Stimulated activated naive CD8-positive, alpha-beta T cell treated with anti-CD3 and anti-CD28 coated beads, Interleukin-15, amount 100 ng/mL, for 72 hours (primary cell): ENCODE data around the gene NREP.
A peak's percentile ranks its signal among the peaks of the same experiment; 100 is the strongest.

Source experiments
- ATAC-seq: fragments of 150-1000 bp; cut with Tn5 transposase; 2 replicates; pipeline ENCODE4 v1.10.0; 2021; ENCODE audit warnings: mild to moderate bottlenecking, moderate library complexity
- DNase-seq, 2 donors: peaks; one replicate each; pipeline ENCODE4 v3.0.0; 2021 to 2022
- H3K27ac Mint-ChIP-seq, 2 donors: one replicate each; pipeline ENCODE4 v1.8.0; 2022; ENCODE audit warnings: mild to moderate bottlenecking in 2 of 2, mixed read lengths in 2 of 2, moderate library complexity in 2 of 2
- H3K27me3 Mint-ChIP-seq: one replicate; pipeline ENCODE4 v1.8.0; 2022; ENCODE audit warnings: mixed read lengths
- H3K4me1 Mint-ChIP-seq: one replicate; pipeline ENCODE4 v1.8.0; 2022; ENCODE audit warnings: mild to moderate bottlenecking, mixed read lengths
- H3K4me3 Mint-ChIP-seq, 2 donors: one replicate each; pipeline ENCODE4 v1.8.0; 2022; ENCODE audit warnings: mild to moderate bottlenecking in 2 of 2, mixed read lengths in 2 of 2, moderate library complexity in 1 of 2
- H3K9me3 Mint-ChIP-seq, 2 donors: one replicate each; pipeline ENCODE4 v1.8.0; 2022; ENCODE audit warnings: mixed read lengths in 2 of 2

NREP gene

DNA sequence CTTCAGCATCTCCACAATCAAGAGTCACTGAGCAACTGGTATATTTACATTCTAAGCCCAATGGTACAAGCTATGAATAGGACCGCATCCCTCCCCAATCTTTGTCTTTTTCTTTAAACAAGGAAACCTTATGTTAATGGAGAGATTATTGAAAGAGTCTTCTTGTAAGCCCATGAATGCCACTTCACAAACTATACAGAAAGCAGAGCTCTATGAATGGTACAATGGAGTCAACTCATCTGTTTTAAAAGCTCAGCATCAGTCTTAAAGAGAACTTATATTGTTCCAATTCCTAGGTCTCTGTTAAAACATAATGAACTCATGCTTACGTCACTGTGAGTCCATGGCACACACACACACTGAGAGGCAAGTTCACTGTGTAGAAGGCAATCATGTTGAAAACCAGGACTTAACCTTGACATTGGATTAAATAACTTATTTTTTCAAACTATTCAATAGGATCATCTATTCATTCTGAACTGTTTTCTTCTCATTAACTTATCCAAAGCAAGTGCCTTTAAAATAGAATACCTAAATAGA, 4.5 kb downstream of the NREP start:
- Mint-ChIP-seq H3K4me3 (no peak overlapping the region), H3K27ac (no peak overlapping the region), H3K27me3 (no peaks in the 10 kb centered on the region), H3K4me1 (peaks cover 32% of the 10 kb centered on the region), H3K9me3 (no peaks in the 10 kb centered on the region)
- ATAC-seq (no peak), DNase-seq (no peak)

DNA sequence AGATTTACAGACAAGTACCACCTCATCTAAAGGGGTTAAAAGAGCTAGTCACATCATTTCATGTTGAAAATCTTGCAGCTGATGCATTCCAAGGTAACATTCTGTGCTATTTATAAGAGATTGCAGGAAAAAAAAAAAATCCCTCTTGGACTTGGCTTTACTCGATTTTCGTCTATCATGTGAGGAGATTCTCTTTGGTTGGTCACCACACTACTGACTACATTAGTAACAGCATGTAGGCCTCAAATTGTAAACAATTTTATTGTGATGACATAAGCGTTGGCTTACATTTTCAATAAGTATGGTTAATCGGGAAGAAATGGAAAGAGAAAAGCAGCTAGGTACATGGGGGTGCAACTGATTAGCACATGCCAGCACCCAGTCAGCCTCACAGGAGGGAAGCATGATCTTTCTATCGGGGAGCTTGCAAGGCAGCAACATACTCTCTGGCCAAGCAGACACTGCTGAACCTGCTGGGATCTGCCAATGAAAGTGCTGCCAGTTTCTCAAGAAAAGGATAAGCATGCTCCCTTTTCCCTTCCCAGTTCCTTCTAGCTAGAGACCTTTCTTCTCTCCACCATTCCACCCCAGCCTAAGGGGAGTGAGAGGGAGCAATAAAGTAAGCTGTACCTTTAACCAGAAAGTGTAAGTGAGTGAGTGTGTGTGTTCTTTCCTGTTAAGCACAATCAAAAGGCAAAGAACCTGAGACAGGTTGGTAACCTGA, 7.5 kb downstream of the NREP start:
- Mint-ChIP-seq H3K27me3 (peaks cover 6% of the 10 kb centered on the region), H3K4me3 (no peak overlapping the region), H3K9me3 (no peaks in the 10 kb centered on the region), H3K27ac (no peak overlapping the region), H3K4me1 (peaks cover 28% of the 10 kb centered on the region)
- DNase-seq (no peak), ATAC-seq (no peak)

DNA sequence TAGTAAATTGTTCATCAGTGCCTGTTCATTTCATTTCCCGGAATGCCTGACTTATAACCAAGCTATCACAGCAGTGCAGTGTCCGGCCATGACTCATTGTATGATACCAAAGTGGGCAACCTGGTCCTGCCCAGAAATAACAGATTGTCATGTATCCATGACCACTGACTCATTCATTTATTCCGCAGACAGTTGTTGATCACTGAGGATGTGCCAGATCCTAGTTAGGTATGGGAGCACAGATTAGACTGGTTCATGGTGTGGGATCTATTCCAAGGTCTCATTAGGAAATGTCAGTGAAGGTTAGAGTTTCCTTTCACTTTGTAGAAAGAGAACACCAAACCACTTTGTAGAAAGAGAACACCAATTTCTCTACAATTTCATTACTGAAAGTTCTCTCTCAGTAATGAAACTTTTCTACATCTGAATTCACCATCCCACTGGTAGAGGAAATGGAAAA, 8.7 kb downstream of the NREP start:
- Mint-ChIP-seq H3K4me1 (peaks cover 30% of the 10 kb centered on the region), H3K27ac (peak overlapping the region; percentile 86 to 87), H3K9me3 (no peaks in the 10 kb centered on the region), H3K27me3 (peaks cover 10% of the 10 kb centered on the region), H3K4me3 (peak overlapping the region in 1 of 2 donors; percentile 65)
- ATAC-seq (peak; percentile 82), DNase-seq (peak in 1 of 2 donors; percentile 20)

DNA sequence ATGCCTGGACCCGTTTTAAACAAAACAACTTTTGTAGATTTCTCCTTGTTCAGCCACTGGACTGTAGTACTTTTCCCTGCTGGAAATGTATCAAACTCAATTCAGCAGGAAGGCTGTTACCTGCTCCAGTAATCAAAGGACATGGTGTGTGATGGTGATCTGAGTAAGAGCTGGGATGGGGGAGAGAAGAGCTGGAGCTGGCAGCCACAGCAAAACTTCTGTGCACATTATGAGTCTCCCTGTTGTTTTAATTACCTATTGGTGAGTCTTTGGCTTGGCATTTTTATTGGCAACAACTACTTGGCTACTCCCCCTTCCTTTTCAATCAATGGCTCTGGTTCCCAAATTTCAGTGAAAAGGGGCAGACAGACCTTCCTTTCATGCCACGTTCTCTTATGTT, 9.7 kb downstream of the NREP start:
- Mint-ChIP-seq H3K27me3 (peaks cover 10% of the 10 kb centered on the region), H3K27ac (peak overlapping the region in 1 of 2 donors; percentile 94), H3K4me1 (peaks cover 36% of the 10 kb centered on the region), H3K4me3 (no peak overlapping the region), H3K9me3 (no peaks in the 10 kb centered on the region)
- no peak for DNase-seq
- ATAC-seq: no peak

DNA sequence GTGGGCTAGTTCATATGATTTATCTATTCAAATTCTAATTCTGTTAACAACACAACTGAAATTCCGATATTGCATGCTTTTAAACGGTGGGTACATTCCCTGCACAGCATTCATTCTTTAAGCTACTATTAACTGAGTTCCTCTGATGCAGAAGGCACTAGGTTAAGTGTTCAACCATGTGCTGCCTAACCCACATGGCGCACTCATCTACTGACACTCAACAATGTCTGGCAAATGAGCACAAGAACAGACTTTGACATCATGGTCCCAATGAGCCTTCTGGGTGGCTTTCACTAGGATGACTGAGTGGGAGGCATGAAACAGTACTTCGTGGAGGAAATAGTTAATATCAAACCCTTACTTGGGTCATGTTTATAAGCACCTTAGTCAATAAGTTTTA, 10.2 kb downstream of the NREP start:
- no peaks in the 10 kb centered on the region for H3K9me3 Mint-ChIP-seq
- peaks cover 10% of the 10 kb centered on the region for H3K27me3 Mint-ChIP-seq
- DNase-seq (no peak), ATAC-seq (no peak)
- H3K4me3 Mint-ChIP-seq: no peak overlapping the region
- H3K27ac Mint-ChIP-seq: no peak overlapping the region
- peaks cover 42% of the 10 kb centered on the region for H3K4me1 Mint-ChIP-seq

DNA sequence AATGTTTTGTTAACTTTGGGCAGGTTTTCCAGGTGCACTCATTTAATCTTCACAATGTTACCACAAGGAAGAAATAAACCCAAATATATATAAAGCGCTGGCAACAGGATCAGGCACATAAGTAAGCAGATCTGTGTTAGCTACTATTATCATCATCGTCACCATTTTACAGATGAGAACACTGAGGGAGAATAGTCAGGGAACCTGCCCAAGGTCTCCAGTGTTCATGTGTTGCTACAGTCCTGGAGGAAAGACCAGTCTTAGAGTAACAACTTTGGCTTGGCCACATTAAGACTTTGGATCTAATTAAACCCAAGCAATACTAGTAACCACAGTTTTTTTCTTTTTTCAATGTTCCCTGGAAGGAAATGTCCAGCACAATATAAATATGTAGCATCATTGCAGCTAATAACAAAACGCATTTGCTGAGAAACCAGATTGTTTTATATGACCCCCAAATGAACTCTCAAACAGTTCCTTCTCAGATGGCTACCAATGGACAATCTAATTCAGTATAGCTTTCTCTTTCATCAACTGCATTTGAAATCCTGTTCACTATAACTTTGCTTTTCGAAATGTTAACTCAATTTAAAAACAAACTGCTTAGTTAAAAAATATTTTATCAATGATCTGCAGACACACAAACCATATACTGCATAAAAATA, 11.8 kb downstream of the NREP start:
- no peaks in the 10 kb centered on the region for H3K9me3 Mint-ChIP-seq
- no peak overlapping the region for H3K4me3 Mint-ChIP-seq
- DNase-seq (no peak), ATAC-seq (no peak)
- H3K27me3 Mint-ChIP-seq: peaks cover 10% of the 10 kb centered on the region
- H3K4me1 Mint-ChIP-seq: peaks cover 51% of the 10 kb centered on the region
- no peak overlapping the region for H3K27ac Mint-ChIP-seq

DNA sequence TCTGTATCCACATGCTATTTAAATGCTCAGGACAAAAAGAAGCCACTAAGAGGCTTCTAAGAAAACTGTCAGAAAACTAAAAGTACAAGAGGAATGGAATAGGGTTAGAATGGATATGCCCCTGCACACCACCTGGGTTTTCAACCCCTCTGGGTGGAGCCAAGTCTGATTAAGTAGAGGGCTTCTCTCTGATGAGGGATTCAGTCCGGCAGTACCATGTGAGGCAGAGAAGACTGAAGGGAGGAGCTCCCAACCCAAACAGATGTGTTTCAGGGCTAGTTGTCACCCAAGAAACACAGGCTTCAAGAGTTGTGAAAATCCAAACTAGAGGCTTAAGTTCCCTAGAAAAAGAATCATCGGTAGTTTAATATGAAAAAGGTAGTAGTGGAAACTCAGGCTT, 12.5 kb downstream of the NREP start:
- Mint-ChIP-seq H3K9me3 (no peaks in the 10 kb centered on the region), H3K4me3 (no peak overlapping the region), H3K27ac (no peak overlapping the region), H3K4me1 (peaks cover 47% of the 10 kb centered on the region), H3K27me3 (peaks cover 10% of the 10 kb centered on the region)
- DNase-seq (no peak), ATAC-seq (no peak)

DNA sequence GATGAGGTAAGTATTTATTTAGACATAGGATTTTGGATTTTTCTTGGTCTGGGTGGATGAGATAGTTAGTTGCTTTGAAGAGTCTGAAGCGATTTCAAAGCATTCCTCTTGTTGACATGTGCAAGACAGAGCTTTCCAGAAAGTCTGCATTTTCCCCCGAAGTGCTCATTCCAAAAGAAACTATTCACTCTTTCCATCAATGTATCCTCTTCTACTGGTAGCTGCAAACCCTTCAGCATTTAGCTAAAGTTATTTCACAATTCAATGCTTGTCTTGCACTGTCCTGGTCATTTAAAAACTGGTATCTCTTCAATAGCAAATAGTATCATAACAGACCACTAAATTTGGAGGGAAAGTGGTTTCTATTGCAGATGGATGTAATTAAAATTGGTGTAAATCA, 13.0 kb downstream of the NREP start:
- ATAC-seq (no peak), DNase-seq (no peak)
- H3K4me1 Mint-ChIP-seq: peaks cover 42% of the 10 kb centered on the region
- no peak overlapping the region for H3K4me3 Mint-ChIP-seq
- no peaks in the 10 kb centered on the region for H3K9me3 Mint-ChIP-seq
- no peak overlapping the region for H3K27ac Mint-ChIP-seq
- peaks cover 10% of the 10 kb centered on the region for H3K27me3 Mint-ChIP-seq

DNA sequence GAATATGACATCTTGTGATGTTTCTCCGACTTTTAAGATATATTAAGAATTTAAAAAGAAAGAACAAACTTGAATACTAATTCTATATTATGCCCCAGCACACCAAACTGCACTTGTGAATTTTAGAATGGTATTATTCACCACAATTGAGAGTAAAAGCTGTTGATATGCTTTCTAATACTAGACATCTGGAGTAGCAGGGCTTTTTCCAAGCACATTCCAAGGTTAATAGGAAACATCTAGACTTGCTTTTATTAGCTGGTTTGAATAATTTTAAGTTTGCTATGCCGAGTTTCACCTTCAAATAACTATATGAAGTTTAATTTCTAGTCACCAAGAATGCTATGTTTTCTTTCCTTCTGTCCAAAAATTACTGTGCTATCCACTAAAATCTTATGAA, 13.5 kb downstream of the NREP start:
- Mint-ChIP-seq H3K4me1 (peaks cover 41% of the 10 kb centered on the region), H3K27ac (no peak overlapping the region), H3K9me3 (no peaks in the 10 kb centered on the region), H3K4me3 (no peak overlapping the region), H3K27me3 (peaks cover 10% of the 10 kb centered on the region)
- no peak for DNase-seq
- ATAC-seq: no peak

DNA sequence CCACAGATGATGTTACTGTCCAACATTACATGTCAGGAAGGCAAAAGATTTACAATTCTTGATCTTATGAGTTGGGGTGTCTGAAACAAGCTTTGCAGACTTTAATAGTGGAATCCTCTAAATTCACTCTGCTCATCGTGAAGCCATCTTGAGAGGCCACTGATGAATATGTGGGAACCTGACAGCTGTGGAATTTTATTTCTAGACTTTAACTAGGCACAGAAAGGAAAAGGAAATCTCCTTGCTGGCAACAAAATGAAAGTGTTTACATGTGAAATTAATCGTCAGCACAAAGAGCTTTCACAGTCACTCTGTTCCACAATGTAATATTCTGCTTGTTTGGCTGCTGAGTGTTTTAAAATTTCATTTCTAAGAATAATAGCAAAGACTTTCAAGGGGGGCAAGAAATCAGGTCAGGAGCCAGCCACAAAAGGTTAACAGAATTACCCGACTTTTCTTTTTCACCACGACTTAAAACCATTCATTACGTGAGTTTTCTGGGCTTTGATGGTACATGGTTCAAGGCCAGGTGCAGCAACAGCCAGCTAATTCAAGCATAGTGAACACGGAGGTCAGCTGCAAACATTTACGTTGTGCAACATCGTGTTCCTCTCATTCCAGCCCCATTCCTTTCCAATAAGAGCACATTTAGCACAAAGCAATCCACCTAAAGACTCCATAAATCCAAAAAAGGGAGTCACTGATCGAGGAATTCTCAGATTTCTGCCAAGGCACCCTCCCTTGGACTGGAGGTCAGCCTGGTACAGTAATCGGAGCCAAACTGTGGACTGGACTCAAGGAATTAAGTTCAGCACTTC, 14.6 kb downstream of the NREP start:
- ATAC-seq (peak; percentile 24), DNase-seq (no peak)
- Mint-ChIP-seq H3K9me3 (no peaks in the 10 kb centered on the region), H3K4me1 (peaks cover 34% of the 10 kb centered on the region), H3K27ac (no peak overlapping the region), H3K4me3 (peak overlapping the region; percentile 47 to 59), H3K27me3 (peaks cover 10% of the 10 kb centered on the region)

DNA sequence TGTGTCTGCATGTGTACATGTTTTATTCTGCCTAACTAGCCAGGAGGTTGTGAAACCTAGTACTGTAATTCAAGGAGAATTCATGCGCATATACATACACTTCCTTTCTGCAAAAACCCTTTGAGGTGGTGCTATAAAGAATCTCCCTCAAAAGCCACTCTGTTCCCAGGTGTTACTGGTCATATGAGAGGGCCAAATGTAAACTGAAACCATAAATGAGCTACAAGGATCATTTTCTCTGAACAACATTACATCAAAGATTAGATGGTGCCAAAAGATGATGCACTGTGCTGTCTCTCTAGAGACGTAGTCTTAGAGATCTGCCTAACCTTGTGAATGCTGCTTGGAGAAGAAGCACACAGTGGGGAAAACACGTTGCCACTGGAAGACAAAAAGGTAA, 15.7 kb downstream of the NREP start:
- H3K4me1 Mint-ChIP-seq: peaks cover 39% of the 10 kb centered on the region
- peak overlapping the region; percentile 32 to 53 for H3K4me3 Mint-ChIP-seq
- H3K27me3 Mint-ChIP-seq: peaks cover 10% of the 10 kb centered on the region
- no peaks in the 10 kb centered on the region for H3K9me3 Mint-ChIP-seq
- ATAC-seq (peak; percentile 94), DNase-seq (no peak)
- peak overlapping the region in 1 of 2 donors; percentile 70 for H3K27ac Mint-ChIP-seq

DNA sequence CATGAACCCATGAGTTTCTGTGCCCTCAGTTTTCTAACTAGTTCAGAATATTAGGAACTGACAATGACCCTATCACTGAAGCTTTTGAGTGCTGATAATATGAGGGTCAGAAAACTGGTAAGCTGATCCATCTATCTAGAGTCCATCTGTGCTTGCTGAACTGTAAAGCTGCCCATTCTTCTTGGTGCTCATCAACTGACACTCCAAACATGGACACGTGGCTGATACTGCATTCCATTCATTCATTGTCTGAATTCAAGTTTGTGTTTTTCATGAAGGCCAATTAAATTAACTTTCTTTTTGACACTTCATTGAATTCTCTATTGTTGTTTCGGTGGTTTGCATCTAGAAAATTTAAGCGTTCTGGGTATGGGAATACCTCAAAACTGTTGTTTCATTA, 17.6 kb downstream of the NREP start:
- Mint-ChIP-seq H3K4me3 (no peak overlapping the region), H3K4me1 (peaks cover 40% of the 10 kb centered on the region), H3K9me3 (no peaks in the 10 kb centered on the region), H3K27me3 (peaks cover 3% of the 10 kb centered on the region), H3K27ac (no peak overlapping the region)
- ATAC-seq (no peak), DNase-seq (no peak)

DNA sequence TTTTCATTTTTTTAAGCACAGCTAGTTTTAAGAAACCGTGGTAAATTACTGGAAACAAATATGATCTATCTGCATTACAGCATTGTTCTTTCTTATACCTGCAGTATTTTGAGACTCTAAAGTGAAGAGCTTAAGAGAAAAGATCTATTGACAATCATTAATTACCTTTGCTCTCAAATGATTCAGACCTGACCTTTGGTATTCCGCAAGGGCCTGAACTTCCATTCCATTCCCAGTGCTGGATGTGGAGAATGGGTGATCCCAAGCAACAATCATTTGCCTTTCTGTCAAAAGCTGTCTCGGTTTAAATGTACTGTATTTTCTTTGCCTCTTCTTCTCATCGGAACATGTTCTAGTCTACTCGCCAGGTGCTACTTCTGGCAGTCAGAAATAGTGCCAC, 18.9 kb downstream of the NREP start:
- H3K27me3 Mint-ChIP-seq: no peaks in the 10 kb centered on the region
- no peak overlapping the region for H3K4me3 Mint-ChIP-seq
- H3K27ac Mint-ChIP-seq: no peak overlapping the region
- no peaks in the 10 kb centered on the region for H3K9me3 Mint-ChIP-seq
- no peak for DNase-seq
- H3K4me1 Mint-ChIP-seq: peaks cover 43% of the 10 kb centered on the region
- ATAC-seq: no peak

DNA sequence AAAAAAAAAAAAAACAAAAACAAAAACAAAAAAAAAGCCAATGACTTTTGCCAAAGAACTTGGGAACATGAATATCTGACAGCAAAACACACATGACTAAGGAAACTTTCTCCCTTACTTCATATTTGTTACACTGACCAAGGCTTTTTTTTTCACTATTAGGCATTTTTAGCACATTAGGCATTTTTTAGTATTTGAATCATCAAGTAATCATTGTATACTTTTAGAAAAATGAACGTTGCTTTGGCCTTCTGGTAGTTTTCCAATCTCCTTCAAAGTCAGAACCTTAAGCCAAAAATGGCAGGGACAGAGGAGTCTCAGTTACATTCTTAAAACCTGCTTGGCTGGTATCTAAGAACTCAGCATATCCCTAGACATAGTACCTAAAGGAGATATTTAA, 19.3 kb downstream of the NREP start:
- H3K9me3 Mint-ChIP-seq: no peaks in the 10 kb centered on the region
- ATAC-seq: no peak
- no peak for DNase-seq
- H3K27me3 Mint-ChIP-seq: no peaks in the 10 kb centered on the region
- no peak overlapping the region for H3K27ac Mint-ChIP-seq
- H3K4me1 Mint-ChIP-seq: peaks cover 41% of the 10 kb centered on the region
- no peak overlapping the region for H3K4me3 Mint-ChIP-seq

DNA sequence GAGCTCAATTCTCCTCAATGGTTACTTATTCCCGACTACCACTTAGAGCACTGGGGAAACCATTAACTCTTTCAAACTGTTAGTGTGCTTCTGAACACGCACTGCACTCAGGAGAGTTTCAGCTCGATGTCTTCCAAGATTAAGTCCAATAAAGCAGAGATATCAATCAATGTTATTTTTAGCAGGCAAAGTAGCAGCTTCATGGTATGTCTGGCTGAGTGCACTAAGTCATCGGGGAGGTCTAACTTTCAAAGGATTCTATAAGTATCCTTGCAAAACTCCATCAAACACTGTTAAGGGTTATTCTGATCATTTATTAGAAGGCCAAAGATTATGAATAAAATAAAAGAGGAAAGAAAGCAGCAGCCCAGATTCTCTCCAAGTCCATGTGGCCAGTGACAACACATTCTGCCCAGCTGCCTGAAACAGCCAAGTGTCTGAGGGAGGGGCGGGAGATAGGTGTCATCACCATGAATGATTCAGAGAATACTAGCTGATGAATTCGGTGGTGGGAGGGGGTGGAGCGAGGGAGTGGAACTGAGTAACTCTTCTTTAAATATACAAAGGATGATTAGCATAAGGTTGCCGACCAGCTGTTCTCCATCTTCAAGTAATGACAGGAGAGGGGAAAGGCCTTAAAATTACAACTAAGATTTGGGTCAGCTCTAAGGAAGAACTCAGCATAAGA, 21.3 kb downstream of the NREP start:
- Mint-ChIP-seq H3K27ac (no peak overlapping the region), H3K4me3 (no peak overlapping the region), H3K27me3 (no peaks in the 10 kb centered on the region), H3K4me1 (peaks cover 35% of the 10 kb centered on the region), H3K9me3 (no peaks in the 10 kb centered on the region)
- DNase-seq: peak in 1 of 2 donors; percentile 26
- ATAC-seq: peak; percentile 71
